Brain microvascular endothelial cell (primary cell): ENCODE results near the gene GFY.
A peak's percentile ranks its signal among the peaks of the same experiment; 100 is the strongest.

Experiments
- DNase-seq: peaks from one replicate; pipeline ENCODE4 v3.0.0-alpha.2; 2020
- H3K27ac ChIP-seq: fragments of 250-450 bp; sonication (Bioruptor Pico); 2 replicates; pipeline ENCODE4 v1.5.1; 2020; ENCODE audit warnings: mild to moderate bottlenecking, moderate library complexity
- H3K27me3 ChIP-seq: fragments of 250-450 bp; sonication (Bioruptor Pico); replicated peaks from 2 replicates; pipeline ENCODE4 v1.5.1; 2020; ENCODE audit warnings: mild to moderate bottlenecking
- H3K36me3 ChIP-seq: fragments of 250-450 bp; sonication (Bioruptor Pico); replicated peaks from 2 replicates; pipeline ENCODE4 v1.5.1; 2020; ENCODE audit warnings: mild to moderate bottlenecking
- H3K4me3 ChIP-seq: 2 replicates; pipeline ENCODE4 v1.5.1; 2011; ENCODE audit warnings: low read depth, mild to moderate bottlenecking, control low read depth, low read length, moderate library complexity
- CTCF ChIP-seq: IDR thresholded peaks from 2 replicates; pipeline ENCODE4 v1.5.1; 2011; ENCODE audit warnings: low read depth, mild to moderate bottlenecking, moderate library complexity, low read length, control low read depth, inconsistent platforms; ENCODE audit errors: missing control alignments
- in situ Hi-C: cut with HindIII; loops from 2 replicates; pipeline ENCODE4 v1.10.0; 2017; ENCODE audit warnings: low sequenced_read_pairs, low pct_ligation_motif_present

GFY gene

GRCh38 chr19:49427339-49427738, 2.2 kb downstream of the GFY start:
- H3K4me3 ChIP-seq = no peak overlapping the region
- in situ Hi-C loops = no loop called here
- no peaks in the 10 kb centered on the region for H3K36me3 ChIP-seq
- H3K27ac ChIP-seq = no peak overlapping the region
- peaks cover 91% of the 10 kb centered on the region for H3K27me3 ChIP-seq
- no peak for DNase-seq
- no peak for TF ChIP-seq CTCF

GRCh38 chr19:49427855-49428546, 2.8 kb downstream of the GFY start:
- no peak for TF ChIP-seq CTCF
- H3K27ac ChIP-seq = no peak overlapping the region
- H3K27me3 ChIP-seq = peaks cover 91% of the 10 kb centered on the region
- no peak for DNase-seq
- no peaks in the 10 kb centered on the region for H3K36me3 ChIP-seq
- H3K4me3 ChIP-seq = no peak overlapping the region
- in situ Hi-C loops = no loop called here

- in situ Hi-C loops = no loop called here
- Histone ChIP-seq H3K27ac (no peak overlapping the region), H3K27me3 (peaks cover 91% of the 10 kb centered on the region), H3K4me3 (no peak overlapping the region), H3K36me3 (no peaks in the 10 kb centered on the region)
- DNase-seq = no peak
- no peak for TF ChIP-seq CTCF
Observed at GRCh38 chr19:49428547-49429451, 3.6 kb downstream of the GFY start.

- Histone ChIP-seq H3K4me3 (no peak overlapping the region), H3K27ac (no peak overlapping the region), H3K36me3 (no peaks in the 10 kb centered on the region), H3K27me3 (peaks cover 83% of the 10 kb centered on the region)
- DNase-seq = no peak
- TF ChIP-seq CTCF = no peak
- in situ Hi-C loops = no loop called here
Observed at GRCh38 chr19:49430172-49430677, 5.0 kb downstream of the GFY start.

- TF ChIP-seq CTCF = peak; percentile 50
- H3K27me3 ChIP-seq = peaks cover 81% of the 10 kb centered on the region
- DNase-seq = no peak
- H3K27ac ChIP-seq = no peak overlapping the region
- H3K4me3 ChIP-seq = no peak overlapping the region
- in situ Hi-C loops = no loop called here
- no peaks in the 10 kb centered on the region for H3K36me3 ChIP-seq
Observed at GRCh38 chr19:49430678-49431329, 5.6 kb downstream of the GFY start.
